Measurements from ENCODE around the gene METTL8. TPM values are rescaled to one million over a fixed set of nuclear protein-coding genes. Genes with fewer than 3 reads are reported as not detected.

METTL8 gene
- total RNA-seq, 1 donor from 2014 or later = 6.7 TPM

DNA sequence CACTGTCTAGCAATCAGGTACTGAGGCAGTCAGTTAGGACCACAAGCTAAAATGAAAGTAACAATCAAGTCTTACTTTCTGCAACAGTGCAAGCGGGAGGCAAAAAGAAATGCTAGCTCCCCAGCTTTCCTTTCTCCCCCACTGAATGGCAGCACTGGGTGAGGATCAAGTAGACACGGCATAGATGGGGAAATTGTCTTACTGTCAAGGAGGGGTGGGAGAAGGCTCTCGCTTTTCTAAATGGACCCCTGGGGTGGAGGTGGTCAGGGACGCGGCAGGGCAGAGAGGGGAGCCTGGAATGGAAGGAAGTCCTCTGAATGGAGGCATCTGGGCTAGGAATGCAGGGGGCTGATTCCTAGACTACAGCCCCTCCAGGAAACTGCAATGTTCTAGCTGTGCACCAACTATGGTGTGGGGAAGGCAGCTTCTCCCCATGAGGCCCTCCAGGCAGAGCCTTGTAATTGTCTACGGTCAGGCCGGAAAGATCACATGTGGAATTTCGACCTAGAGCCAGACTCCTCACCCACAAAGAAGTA is 24.3 kb downstream of the METTL8 start:
- Histone ChIP-seq H3K4me1 (no peaks in the 10 kb centered on the region), H3K36me3 (no peaks in the 10 kb centered on the region), H3K27ac (no peak overlapping the region), H3K27me3 (no peaks in the 10 kb centered on the region), H3K4me3 (peak overlapping the region in 1 of 2 donors; percentile 41), H3K9me3 (no peaks in the 10 kb centered on the region)
- no peak for DNase-seq (ENCODE audit: low spot score in 2 of 2)
- no peak for TF ChIP-seq CTCF (IDR thresholded peaks at IDR 0.05)
- intact Hi-C loops (cut with DNase I) = no loop called here

- H3K36me3 ChIP-seq = no peaks in the 10 kb centered on the region
- H3K27me3 ChIP-seq = no peaks in the 10 kb centered on the region
- no peak for TF ChIP-seq CTCF (IDR thresholded peaks at IDR 0.05)
- intact Hi-C loops (cut with DNase I) = no loop called here
- no peak overlapping the region for H3K4me3 ChIP-seq
- no peak overlapping the region for H3K27ac ChIP-seq
- DNase-seq (ENCODE audit: low spot score in 2 of 2) = no peak
- peaks cover 0 to under 1% of the 10 kb centered on the region in 2 donors for H3K9me3 ChIP-seq
- H3K4me1 ChIP-seq = no peaks in the 10 kb centered on the region
Observed at GRCh38 chr2:171407676-171408044, 26.1 kb downstream of the METTL8 start.

DNA sequence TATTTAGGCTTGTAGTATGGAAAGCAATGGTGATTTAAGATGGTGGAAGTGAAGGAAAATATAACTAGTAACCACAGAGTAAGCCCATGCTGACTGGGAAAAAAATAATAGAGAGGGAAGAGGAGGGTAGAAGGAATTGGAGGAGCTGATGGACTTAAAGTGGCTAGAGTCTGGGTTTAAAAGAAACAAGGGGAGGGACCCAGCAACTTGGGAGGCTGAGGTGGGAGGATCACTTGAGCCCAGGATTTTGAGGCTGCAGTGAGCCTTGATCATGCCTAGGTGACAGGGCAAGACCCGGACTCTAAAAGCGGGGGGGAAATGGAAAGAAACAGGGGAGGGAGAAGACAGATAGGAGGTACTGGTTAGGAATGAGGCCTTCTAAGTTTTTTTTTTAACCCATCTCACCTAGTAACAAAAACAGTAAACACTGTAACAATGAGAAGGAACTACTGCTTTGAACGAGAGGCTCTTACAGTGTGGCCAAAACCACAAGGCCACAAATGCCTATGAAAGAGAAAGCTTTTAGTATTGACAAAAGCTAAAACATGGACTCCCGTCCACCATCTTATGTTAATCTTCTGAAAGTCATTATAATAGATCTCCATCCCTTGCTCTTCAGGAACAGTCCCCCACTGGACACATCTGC is 26.6 kb downstream of the METTL8 start:
- TF ChIP-seq CTCF (IDR thresholded peaks at IDR 0.05) = no peak
- DNase-seq (ENCODE audit: low spot score in 2 of 2) = no peak
- H3K4me3 ChIP-seq = no peak overlapping the region
- H3K9me3 ChIP-seq = peaks cover 0 to 5% of the 10 kb centered on the region in 2 donors
- H3K36me3 ChIP-seq = no peaks in the 10 kb centered on the region
- H3K27me3 ChIP-seq = no peaks in the 10 kb centered on the region
- intact Hi-C loops (cut with DNase I) = no loop called here
- H3K27ac ChIP-seq = no peak overlapping the region
- no peaks in the 10 kb centered on the region for H3K4me1 ChIP-seq

- TF ChIP-seq CTCF (IDR thresholded peaks at IDR 0.05) = no peak
- Histone ChIP-seq H3K36me3 (peaks cover 0 to 5% of the 10 kb centered on the region in 2 donors), H3K4me1 (no peaks in the 10 kb centered on the region), H3K27ac (no peak overlapping the region), H3K9me3 (peaks cover 0 to 11% of the 10 kb centered on the region in 2 donors), H3K27me3 (no peaks in the 10 kb centered on the region), H3K4me3 (no peak overlapping the region)
- intact Hi-C loops (cut with DNase I) = no loop called here
- DNase-seq (ENCODE audit: low spot score in 2 of 2) = no peak
Observed at GRCh38 chr2:171406044-171406443, 27.7 kb downstream of the METTL8 start.

GRCh38 chr2:171405546-171405945 is 28.2 kb downstream of the METTL8 start:
- TF ChIP-seq CTCF (IDR thresholded peaks at IDR 0.05) = no peak
- no peaks in the 10 kb centered on the region for H3K4me1 ChIP-seq
- H3K27ac ChIP-seq = no peak overlapping the region
- H3K27me3 ChIP-seq = no peaks in the 10 kb centered on the region
- H3K4me3 ChIP-seq = no peak overlapping the region
- intact Hi-C loops (cut with DNase I) = no loop called here
- no peak for DNase-seq (ENCODE audit: low spot score in 2 of 2)
- H3K36me3 ChIP-seq = peaks cover 0 to 5% of the 10 kb centered on the region in 2 donors
- H3K9me3 ChIP-seq = peaks cover 0 to 11% of the 10 kb centered on the region in 2 donors
